BE2C (cell line): ENCODE data around the gene PDK2.

ENCODE experiments used
- DNase-seq: peaks from one replicate; pipeline ENCODE4 v3.0.0-alpha.2; 2020
- H3K27me3 ChIP-seq: fragments of 250-450 bp; sonication (Bioruptor Pico); 2 replicates; pipeline ENCODE4 v1.5.1; 2020; ENCODE audit warnings: mild to moderate bottlenecking
- H3K36me3 ChIP-seq: fragments of 250-450 bp; sonication (Bioruptor Pico); 2 replicates; pipeline ENCODE4 v1.5.1; 2020; ENCODE audit warnings: mild to moderate bottlenecking
- H3K4me1 ChIP-seq: fragments of 250-450 bp; sonication (Bioruptor Pico); 2 replicates; pipeline ENCODE4 v1.5.1; 2020
- H3K4me3 ChIP-seq: 2 replicates; pipeline ENCODE4 v1.5.1; 2011; ENCODE audit warnings: low read depth, low read length
- H3K9me3 ChIP-seq: fragments of 250-450 bp; sonication (Bioruptor Pico); 2 replicates; pipeline ENCODE4 v1.5.1; 2020
- CTCF ChIP-seq: IDR thresholded peaks from 2 replicates; pipeline ENCODE4 v1.5.1; 2012; ENCODE audit warnings: mild to moderate bottlenecking, low read depth, low read length

PDK2 gene

DNA sequence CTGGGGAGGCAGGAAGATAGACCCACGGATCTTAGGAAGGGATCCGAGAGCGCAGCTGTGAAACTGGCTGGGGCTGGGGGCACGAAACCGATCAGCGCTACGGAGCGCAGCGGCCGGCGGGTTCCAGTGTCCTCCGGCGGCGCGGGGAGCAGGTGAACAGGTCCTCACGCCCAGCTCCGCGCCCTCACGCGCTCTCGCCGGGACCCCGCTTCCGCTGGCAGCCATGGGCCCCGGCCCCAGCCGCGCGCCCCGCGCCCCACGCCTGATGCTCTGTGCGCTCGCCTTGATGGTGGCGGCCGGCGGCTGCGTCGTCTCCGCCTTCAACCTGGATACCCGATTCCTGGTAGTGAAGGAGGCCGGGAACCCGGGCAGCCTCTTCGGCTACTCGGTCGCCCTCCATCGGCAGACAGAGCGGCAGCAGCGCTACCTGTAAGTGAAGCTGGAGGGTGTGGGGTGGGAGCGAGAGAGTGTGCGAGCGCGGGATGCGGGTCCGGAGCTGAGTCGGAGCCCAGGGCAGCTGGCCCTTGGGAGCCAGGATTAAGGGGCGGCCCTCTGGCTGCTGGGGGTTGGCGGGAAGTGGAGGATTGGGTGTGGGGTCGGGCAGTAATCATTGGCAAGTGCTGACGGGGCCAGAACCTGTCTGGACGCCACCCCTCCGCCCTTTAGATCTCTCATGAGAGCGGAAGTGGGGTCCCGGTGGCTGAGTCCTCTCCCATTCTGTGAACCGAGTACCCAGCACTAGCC is 38.8 kb upstream of the PDK2 start:
- peak; percentile 41 for TF ChIP-seq CTCF
- Histone ChIP-seq H3K4me1 (no peaks in the 10 kb centered on the region), H3K4me3 (peak overlapping the region; percentile 54), H3K9me3 (no peaks in the 10 kb centered on the region), H3K27me3 (peaks cover 32% of the 10 kb centered on the region), H3K36me3 (no peaks in the 10 kb centered on the region)
- peak; percentile 75 for DNase-seq

GRCh38 chr17:50056961-50057330 is 38.2 kb upstream of the PDK2 start:
- DNase-seq, result no peak
- Histone ChIP-seq H3K4me1 (no peaks in the 10 kb centered on the region), H3K36me3 (no peaks in the 10 kb centered on the region), H3K27me3 (peaks cover 32% of the 10 kb centered on the region), H3K9me3 (no peaks in the 10 kb centered on the region), H3K4me3 (no peak overlapping the region)
- TF ChIP-seq CTCF, result no peak

DNA sequence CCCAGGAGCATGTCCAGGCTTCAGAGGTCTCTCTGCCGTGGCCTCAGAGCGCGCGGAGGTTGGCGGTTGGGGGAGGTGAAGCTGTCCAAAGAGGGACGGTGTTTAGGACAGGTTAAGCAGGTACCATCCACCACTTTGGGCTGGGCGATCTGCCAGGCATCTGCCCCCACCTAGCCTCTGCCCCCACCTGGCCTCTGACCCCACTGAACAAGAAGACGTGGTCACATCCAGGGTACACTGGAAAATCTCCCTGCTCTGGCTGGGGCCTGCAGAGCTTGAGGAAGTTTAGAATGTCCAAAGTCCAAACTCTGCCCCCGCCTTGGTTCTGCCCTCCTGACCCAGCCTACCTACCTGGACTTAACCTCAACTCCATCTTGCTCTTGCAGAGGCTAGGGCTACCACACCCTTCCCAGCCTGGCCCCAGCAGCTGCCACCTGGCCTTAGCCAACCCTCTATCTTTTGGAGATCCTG is 37.6 kb upstream of the PDK2 start:
- no peak for DNase-seq
- Histone ChIP-seq H3K9me3 (no peaks in the 10 kb centered on the region), H3K36me3 (no peaks in the 10 kb centered on the region), H3K27me3 (peaks cover 32% of the 10 kb centered on the region), H3K4me1 (no peaks in the 10 kb centered on the region), H3K4me3 (no peak overlapping the region)
- TF ChIP-seq CTCF, result no peak

DNA sequence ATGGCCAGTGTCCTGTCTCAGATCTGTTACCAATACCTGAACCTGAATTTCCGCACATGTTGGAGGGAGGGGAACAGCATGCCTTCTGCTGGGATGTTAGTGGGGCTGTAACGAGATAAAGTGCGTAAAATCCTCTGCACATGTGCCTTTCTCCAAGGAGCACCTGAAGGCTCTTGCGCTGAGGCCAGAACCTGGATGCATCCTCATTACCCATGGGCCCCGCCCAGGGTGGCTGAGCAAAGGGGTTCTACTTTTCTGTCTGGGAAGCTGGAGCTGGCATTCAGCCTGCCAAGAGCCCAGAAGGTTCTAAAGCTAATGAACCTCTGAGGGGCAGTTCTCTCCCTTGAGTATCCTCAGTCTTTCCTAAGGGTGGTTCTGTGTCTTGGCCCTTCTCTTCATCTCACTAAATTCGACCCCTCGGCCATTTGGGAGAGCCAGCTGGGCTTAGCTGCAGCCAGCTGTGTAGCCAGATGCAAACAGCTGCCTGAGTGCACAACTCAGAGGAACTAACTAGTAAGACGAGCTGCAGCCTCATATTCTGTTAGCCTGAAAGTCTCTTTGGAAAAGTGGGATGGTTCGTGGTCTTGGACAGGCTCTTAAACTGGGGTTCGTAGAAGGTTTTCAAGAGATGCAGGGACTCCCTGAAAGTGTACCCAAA is 36.7 kb upstream of the PDK2 start:
- TF ChIP-seq CTCF, result no peak
- H3K27me3 ChIP-seq, result peaks cover 32% of the 10 kb centered on the region
- H3K4me1 ChIP-seq, result no peaks in the 10 kb centered on the region
- H3K4me3 ChIP-seq, result no peak overlapping the region
- no peaks in the 10 kb centered on the region for H3K36me3 ChIP-seq
- no peaks in the 10 kb centered on the region for H3K9me3 ChIP-seq
- DNase-seq, result no peak

DNA sequence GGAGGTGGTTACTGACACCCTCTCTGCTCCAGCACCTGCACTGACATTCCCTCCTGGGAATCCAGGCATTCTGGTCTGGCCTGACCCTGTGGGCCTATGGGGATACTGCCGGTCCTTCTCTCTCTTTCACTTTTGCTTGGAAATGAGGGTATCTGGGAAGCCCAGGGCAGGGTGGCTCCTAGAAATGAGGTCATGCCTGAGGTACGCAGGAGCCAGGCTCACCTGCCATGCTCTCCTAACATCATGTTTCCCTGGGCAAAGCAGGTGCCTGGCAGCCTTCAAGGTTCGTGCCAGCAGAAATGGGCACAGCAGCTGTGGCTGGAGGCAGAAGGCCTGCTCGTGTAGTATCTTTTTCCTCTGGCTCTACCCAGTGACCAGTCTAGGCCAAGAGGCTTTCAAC is 35.9 kb upstream of the PDK2 start:
- TF ChIP-seq CTCF, result no peak
- peaks cover 32% of the 10 kb centered on the region for H3K27me3 ChIP-seq
- H3K4me1 ChIP-seq, result no peaks in the 10 kb centered on the region

GRCh38 chr17:50059759-50060273 is 35.3 kb upstream of the PDK2 start:
- no peaks in the 10 kb centered on the region for H3K9me3 ChIP-seq

More for the DNA sequence above, 35.9 kb upstream of the PDK2 start:
- DNase-seq, result no peak
- H3K9me3 ChIP-seq, result no peaks in the 10 kb centered on the region
- H3K36me3 ChIP-seq, result no peaks in the 10 kb centered on the region
- no peak overlapping the region for H3K4me3 ChIP-seq

More at GRCh38 chr17:50059759-50060273, 35.3 kb upstream of the PDK2 start:
- H3K36me3 ChIP-seq, result no peaks in the 10 kb centered on the region
- peaks cover 31% of the 10 kb centered on the region for H3K27me3 ChIP-seq
- H3K4me1 ChIP-seq, result no peaks in the 10 kb centered on the region
- DNase-seq, result no peak
- TF ChIP-seq CTCF, result no peak
- H3K4me3 ChIP-seq, result no peak overlapping the region
